HG02610 (cell line): Measurements from ENCODE around the gene KDM2B.

Experiments
- ATAC-seq: cut with Tn5 transposase; IDR thresholded peaks from one replicate; pipeline ENCODE4 v1.9.1; 2021; ENCODE audit warnings: mild to moderate bottlenecking, moderate library complexity; ENCODE audit not compliant: unreplicated experiment

Gene KDM2B

GRCh38 chr12:121568518-121568917, 12.3 kb downstream of the KDM2B start:
- ATAC-seq, result no peak

GRCh38 chr12:121565076-121565475, 15.7 kb downstream of the KDM2B start:
- no peak for ATAC-seq

- no peak for ATAC-seq
Measured at GRCh38 chr12:121562488-121562887, 18.3 kb downstream of the KDM2B start.

GRCh38 chr12:121561009-121561395, 19.8 kb downstream of the KDM2B start:
- no peak for ATAC-seq

- ATAC-seq, result peak; percentile 63
Measured at GRCh38 chr12:121560392-121561008, 20.3 kb downstream of the KDM2B start.

- no peak for ATAC-seq
Measured at GRCh38 chr12:121558956-121559355, 21.9 kb downstream of the KDM2B start.

GRCh38 chr12:121550974-121551634, 29.7 kb downstream of the KDM2B start:
- peak; percentile 53 for ATAC-seq

- no peak for ATAC-seq
Measured at GRCh38 chr12:121549075-121549474, 31.7 kb downstream of the KDM2B start.

GRCh38 chr12:121545480-121545879, 35.3 kb downstream of the KDM2B start:
- no peak for ATAC-seq

GRCh38 chr12:121543786-121544185, 37.0 kb downstream of the KDM2B start:
- ATAC-seq, result no peak

GRCh38 chr12:121539908-121540307, 40.9 kb downstream of the KDM2B start:
- ATAC-seq, result no peak

GRCh38 chr12:121538699-121539061, 42.1 kb downstream of the KDM2B start:
- ATAC-seq, result no peak

- no peak for ATAC-seq
Measured at GRCh38 chr12:121537814-121538698, 42.8 kb downstream of the KDM2B start.

- ATAC-seq, result peak; percentile 66
Measured at GRCh38 chr12:121536899-121537813, 43.7 kb downstream of the KDM2B start.

- ATAC-seq, result peak; percentile 43
Measured at GRCh38 chr12:121536054-121536898, 44.5 kb downstream of the KDM2B start.

GRCh38 chr12:121535150-121536053, 45.4 kb downstream of the KDM2B start:
- ATAC-seq, result no peak

- ATAC-seq, result no peak
Measured at GRCh38 chr12:121534495-121535148, 46.2 kb downstream of the KDM2B start.

- no peak for ATAC-seq
Measured at GRCh38 chr12:121533394-121534090, 47.3 kb downstream of the KDM2B start.
